HPDE6-E6E7 (cell line): Measurements from ENCODE around the gene RPS2.
"Not testable (repeated sequence)": the region's sequence is repeated elsewhere in the genome, so short reads cannot be mapped to it uniquely, and the experiment has no call there.

Experiments used
- DNase-seq: peaks from one replicate; pipeline ENCODE4 v3.0.0; 2011; ENCODE audit warnings: missing footprints; ENCODE audit errors: extremely low spot score

The RPS2 gene

GRCh38 chr16:1942047-1942809 lies 22.4 kb downstream of the RPS2 start:
- DNase-seq: no peak

GRCh38 chr16:1941162-1942046 lies 23.2 kb downstream of the RPS2 start:
- DNase-seq: no peak

- DNase-seq: no peak
Measured at GRCh38 chr16:1940273-1941161, 24.1 kb downstream of the RPS2 start.

GRCh38 chr16:1939833-1940232 lies 24.8 kb downstream of the RPS2 start:
- not testable (repeated sequence) for DNase-seq

GRCh38 chr16:1938910-1939309 lies 25.7 kb downstream of the RPS2 start:
- DNase-seq: no peak

GRCh38 chr16:1938316-1938715 lies 26.3 kb downstream of the RPS2 start:
- no peak for DNase-seq

- no peak for DNase-seq
Measured at GRCh38 chr16:1936945-1937479, 27.6 kb downstream of the RPS2 start.

GRCh38 chr16:1933097-1933661 lies 31.4 kb downstream of the RPS2 start:
- no peak for DNase-seq

GRCh38 chr16:1932050-1933028 lies 32.3 kb downstream of the RPS2 start:
- peak; percentile 54 for DNase-seq

- DNase-seq: no peak
Measured at GRCh38 chr16:1930338-1930720, 34.3 kb downstream of the RPS2 start.

- DNase-seq: peak; percentile 95
Measured at GRCh38 chr16:1929578-1930337, 34.9 kb downstream of the RPS2 start.

- DNase-seq: no peak
Measured at GRCh38 chr16:1929105-1929504, 35.5 kb downstream of the RPS2 start.

- DNase-seq: no peak
Measured at GRCh38 chr16:1926271-1926670, 38.4 kb downstream of the RPS2 start.

- DNase-seq: no peak
Measured at GRCh38 chr16:1924095-1924494, 40.5 kb downstream of the RPS2 start.

- no peak for DNase-seq
Measured at GRCh38 chr16:1923299-1924034, 41.2 kb downstream of the RPS2 start.

- DNase-seq: no peak
Measured at GRCh38 chr16:1922357-1922756, 42.3 kb downstream of the RPS2 start.

- DNase-seq: no peak
Measured at GRCh38 chr16:1920727-1921171, 43.9 kb downstream of the RPS2 start.

- not testable (repeated sequence) for DNase-seq
Measured at GRCh38 chr16:1920122-1920521, 44.5 kb downstream of the RPS2 start.
